Measurements from ENCODE around the gene WDR54.

The WDR54 gene, protein sequence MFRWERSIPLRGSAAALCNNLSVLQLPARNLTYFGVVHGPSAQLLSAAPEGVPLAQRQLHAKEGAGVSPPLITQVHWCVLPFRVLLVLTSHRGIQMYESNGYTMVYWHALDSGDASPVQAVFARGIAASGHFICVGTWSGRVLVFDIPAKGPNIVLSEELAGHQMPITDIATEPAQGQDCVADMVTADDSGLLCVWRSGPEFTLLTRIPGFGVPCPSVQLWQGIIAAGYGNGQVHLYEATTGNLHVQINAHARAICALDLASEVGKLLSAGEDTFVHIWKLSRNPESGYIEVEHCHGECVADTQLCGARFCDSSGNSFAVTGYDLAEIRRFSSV

DNA sequence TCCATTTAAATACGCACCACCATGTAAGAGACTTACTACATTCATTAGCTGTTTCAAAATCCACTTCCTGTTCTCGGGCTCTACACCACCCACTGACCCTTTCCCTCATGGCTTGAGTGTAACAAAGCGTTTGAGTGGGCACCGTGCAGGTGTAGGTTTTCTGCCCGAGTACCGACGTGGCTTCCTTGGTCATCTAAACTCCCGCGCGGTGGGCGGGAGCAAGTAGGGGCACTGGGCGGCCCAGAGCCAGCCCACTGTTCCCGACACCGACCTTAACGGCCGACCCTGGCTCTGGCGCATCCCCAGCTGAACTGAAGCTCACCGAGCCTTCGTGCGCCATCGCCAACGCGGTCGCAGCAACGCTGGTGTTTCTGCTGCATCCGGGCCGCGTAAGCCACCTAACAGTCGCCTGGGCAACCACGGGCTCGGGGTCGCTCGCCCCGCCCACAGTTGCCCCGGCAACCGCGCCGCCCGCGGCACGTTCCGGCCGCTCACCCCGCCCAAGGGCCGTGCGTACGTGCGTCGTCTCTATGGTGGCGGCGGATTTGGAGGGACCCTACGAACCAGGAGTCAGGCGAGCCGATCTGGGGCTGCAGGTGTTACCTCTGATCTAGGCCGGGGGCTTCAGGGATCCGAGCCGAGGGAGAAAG, at the start of gene WDR54, which contains the start of gene C2orf81:
Gene WDR54 (plus strand): TSS at position 510 of the 650 bp plus-strand sequence. CDS start 424 bp downstream, outside the sequence.
Gene C2orf81 (minus strand): TSS at position 399 of the 650 bp plus-strand sequence. CDS start 59 bp downstream, at position 340.
- TF ChIP-seq, protein P1, sequence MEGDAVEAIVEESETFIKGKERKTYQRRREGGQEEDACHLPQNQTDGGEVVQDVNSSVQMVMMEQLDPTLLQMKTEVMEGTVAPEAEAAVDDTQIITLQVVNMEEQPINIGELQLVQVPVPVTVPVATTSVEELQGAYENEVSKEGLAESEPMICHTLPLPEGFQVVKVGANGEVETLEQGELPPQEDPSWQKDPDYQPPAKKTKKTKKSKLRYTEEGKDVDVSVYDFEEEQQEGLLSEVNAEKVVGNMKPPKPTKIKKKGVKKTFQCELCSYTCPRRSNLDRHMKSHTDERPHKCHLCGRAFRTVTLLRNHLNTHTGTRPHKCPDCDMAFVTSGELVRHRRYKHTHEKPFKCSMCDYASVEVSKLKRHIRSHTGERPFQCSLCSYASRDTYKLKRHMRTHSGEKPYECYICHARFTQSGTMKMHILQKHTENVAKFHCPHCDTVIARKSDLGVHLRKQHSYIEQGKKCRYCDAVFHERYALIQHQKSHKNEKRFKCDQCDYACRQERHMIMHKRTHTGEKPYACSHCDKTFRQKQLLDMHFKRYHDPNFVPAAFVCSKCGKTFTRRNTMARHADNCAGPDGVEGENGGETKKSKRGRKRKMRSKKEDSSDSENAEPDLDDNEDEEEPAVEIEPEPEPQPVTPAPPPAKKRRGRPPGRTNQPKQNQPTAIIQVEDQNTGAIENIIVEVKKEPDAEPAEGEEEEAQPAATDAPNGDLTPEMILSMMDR (IDR thresholded peaks at IDR 0.05; ENCODE audit: low read depth, low read length, missing control alignments), result no peak
- in situ Hi-C loops (cut with HindIII; ENCODE audit: low pct_ligation_motif_present, low sequenced_read_pairs), result no loop called here
- Histone ChIP-seq H3K4me3 (ENCODE audit: low read depth, low read length) (peak within 1 kb of the TSS; percentile 80), H3K36me3 (replicated peaks) (peaks cover 9% of the 10 kb centered on the region), H3K27ac (peak within 1 kb of the TSS; percentile 56), H3K27me3 (replicated peaks) (no peaks in the 10 kb centered on the region)
- DNase-seq, result peak; percentile 77

DNA sequence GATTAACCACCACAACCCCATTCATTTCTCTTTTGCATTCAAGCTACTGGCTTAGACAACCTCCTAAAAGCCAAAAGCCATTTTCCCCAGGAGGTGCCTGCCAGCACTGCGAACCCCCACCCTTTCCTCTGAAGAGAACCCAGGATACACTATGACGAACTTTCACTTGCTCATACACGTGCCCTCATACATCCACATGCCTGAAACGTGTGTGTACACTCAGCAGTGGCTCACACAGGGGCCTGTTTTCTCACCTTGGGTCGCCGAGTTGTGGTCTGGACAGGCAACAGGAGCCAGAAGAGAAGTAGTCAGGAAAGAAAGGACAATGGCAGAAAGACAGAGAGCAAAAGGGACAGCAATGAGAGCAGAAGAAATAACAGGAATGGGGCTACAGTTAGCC, 48.9 kb upstream of the WDR54 start:
- Histone ChIP-seq H3K27me3 (replicated peaks) (no peaks in the 10 kb centered on the region), H3K27ac (no peak overlapping the region), H3K4me3 (ENCODE audit: low read depth, low read length) (no peak overlapping the region), H3K36me3 (replicated peaks) (peaks cover 59% of the 10 kb centered on the region)
- in situ Hi-C loops (cut with HindIII; ENCODE audit: low pct_ligation_motif_present, low sequenced_read_pairs), result no loop called here
- DNase-seq, result no peak
- TF ChIP-seq, protein P1 (IDR thresholded peaks at IDR 0.05; ENCODE audit: low read depth, low read length, missing control alignments), result no peak

DNA sequence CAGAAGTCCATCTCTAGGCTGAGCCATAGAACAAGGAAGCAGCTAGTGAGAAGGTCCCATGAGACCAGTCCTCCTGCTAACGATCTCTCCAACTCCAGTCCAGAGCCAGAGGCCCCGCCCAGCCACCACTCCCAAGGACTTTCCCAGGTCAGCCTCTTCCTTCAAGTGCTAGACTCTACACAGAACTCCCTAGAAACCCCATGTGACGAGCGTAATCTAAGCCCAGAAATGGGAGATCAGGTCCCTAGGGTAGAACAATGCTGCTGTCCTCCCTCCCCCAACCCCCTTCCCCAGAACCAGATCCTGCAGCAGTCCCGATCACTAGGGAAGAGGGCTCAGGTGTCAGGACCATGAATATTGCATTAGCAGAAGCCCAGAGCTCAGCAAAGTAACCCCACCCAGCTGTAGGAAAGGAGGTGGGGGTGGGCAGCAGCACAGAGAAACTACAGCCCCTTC, 48.3 kb upstream of the WDR54 start:
- TF ChIP-seq, protein P1 (IDR thresholded peaks at IDR 0.05; ENCODE audit: low read depth, low read length, missing control alignments), result no peak
- Histone ChIP-seq H3K36me3 (replicated peaks) (peaks cover 55% of the 10 kb centered on the region), H3K27ac (no peak overlapping the region), H3K27me3 (replicated peaks) (no peaks in the 10 kb centered on the region), H3K4me3 (ENCODE audit: low read depth, low read length) (no peak overlapping the region)
- in situ Hi-C loops (cut with HindIII; ENCODE audit: low pct_ligation_motif_present, low sequenced_read_pairs), result no loop called here
- DNase-seq, result no peak

DNA sequence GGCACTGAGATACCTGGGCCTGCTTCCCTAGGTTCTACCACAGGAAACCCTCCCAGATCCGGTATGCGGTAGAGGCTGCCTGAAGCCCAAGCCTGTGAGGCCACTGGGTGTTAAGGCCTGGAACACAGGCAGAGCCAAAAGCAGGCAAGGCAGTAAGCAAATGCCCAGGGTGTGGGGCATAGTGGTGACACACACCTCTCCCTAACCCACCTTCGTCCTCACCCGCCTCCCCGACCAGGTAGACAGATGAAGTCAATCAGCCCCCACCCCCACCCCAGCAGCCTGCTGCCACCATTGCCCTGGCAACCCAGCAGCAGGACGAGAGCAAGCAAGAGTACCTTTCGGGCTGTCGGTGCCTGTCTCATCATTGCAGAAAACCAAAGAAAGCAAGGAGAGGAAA, 47.5 kb upstream of the WDR54 start:
- Histone ChIP-seq H3K27ac (no peak overlapping the region), H3K4me3 (ENCODE audit: low read depth, low read length) (peak overlapping the region; percentile 41), H3K36me3 (replicated peaks) (peaks cover 48% of the 10 kb centered on the region), H3K27me3 (replicated peaks) (no peaks in the 10 kb centered on the region)
- no peak for DNase-seq
- TF ChIP-seq, protein P1 (IDR thresholded peaks at IDR 0.05; ENCODE audit: low read depth, low read length, missing control alignments), result no peak
- in situ Hi-C loops (cut with HindIII; ENCODE audit: low pct_ligation_motif_present, low sequenced_read_pairs), result no loop called here

DNA sequence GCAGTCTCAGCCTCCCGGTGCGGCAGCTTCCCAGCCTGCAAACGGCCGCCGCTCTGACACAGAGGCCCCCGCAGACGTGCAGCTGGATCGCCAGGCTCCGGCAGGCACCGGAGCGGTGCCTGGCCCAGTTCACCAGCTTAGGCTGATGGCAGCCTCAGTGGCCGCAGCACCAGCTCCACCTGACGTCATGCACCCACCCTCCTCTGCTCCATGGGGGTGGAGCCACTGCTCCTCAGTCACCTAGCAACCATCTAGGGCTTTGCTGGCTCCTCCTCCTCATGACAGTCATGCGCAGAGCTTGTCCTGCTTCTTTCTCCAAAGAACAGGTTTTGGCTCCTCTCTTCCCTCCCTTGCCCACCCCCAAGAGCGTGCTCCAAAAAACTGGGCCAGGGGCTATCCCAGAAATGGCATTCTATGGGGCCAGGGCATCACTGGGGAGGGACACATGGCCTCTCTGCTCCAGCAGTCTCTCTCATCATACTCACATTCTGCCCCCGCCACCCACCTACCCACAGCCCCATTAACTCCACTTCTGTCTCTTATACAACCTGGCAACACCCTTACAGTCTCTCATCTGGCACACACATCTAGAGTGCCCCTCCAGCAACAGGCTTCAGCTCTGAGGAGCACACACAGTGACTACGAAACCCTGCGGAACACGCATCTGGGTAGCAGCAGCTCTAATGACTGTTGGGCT, 46.9 kb upstream of the WDR54 start:
- Histone ChIP-seq H3K4me3 (ENCODE audit: low read depth, low read length) (peak overlapping the region; percentile 41), H3K27me3 (replicated peaks) (no peaks in the 10 kb centered on the region), H3K27ac (no peak overlapping the region), H3K36me3 (replicated peaks) (peaks cover 42% of the 10 kb centered on the region)
- peak; percentile 63 for DNase-seq
- in situ Hi-C loops (cut with HindIII; ENCODE audit: low pct_ligation_motif_present, low sequenced_read_pairs), result no loop called here
- TF ChIP-seq, protein P1 (IDR thresholded peaks at IDR 0.05; ENCODE audit: low read depth, low read length, missing control alignments), result no peak
